ENCODE measurements around the gene HOXD3. TPM values are rescaled to one million over a fixed set of nuclear protein-coding genes. Genes with fewer than 3 reads are reported as not detected.

HOXD3 gene
- total and polyA plus RNA-seq, 9 of the 15 experiments (the other 6 are each of a cell fraction or from before 2014, with no cell fraction given): not detected

DNA sequence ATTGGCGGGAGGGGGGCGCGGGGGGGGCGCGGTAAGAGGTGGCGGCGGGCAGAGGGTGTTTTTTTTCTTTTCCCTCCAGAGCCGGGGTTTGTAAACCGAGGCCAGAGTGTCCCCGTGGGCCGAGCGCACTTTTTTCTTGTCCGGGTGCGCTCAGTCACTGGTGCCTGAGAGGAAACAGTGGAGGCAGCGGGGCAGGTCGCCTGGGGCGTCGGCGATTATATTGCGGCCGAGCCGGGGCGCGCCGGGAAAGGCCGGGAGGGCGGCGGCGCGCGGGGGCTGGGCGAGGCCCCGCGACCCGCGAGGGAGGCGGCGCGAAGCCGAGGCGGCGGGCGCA, 27.3 kb upstream of the HOXD3 start:
- Histone ChIP-seq H3K4me1 (replicated peaks in 1 of 2; ENCODE audit: control insufficient read depth in 2 of 2, insufficient read depth in 2 of 2, low read length in 2 of 2) (peaks cover 0 to 21% of the 10 kb centered on the region in 2 experiments; a peak in 2 of 5 replicates), H4K20me1 (replicated peaks; ENCODE audit: control insufficient read depth, insufficient read depth, low read length) (0 out of 2 replicates have a peak, but pooled peaks cover 5% of the 10 kb centered on the region), H3K27ac (ENCODE audit: extremely low read depth, low read depth, low read length) (no peak overlapping the region), H3K4me2 (ENCODE audit: insufficient read depth, low read length) (peak overlapping the region; percentile 29; the same call in 1 of the 2 replicates), H3K4me3 (peak overlapping the region; percentile 27), H2AFZ (ENCODE audit: low read depth, low read length) (no peak overlapping the region), H3K36me3 (ENCODE audit: control insufficient read depth, insufficient read depth, low read length) (no peaks in the 10 kb centered on the region), H3K9ac (ENCODE audit: insufficient read depth in 1 of 2, low read depth in 2 of 2, low read length in 2 of 2) (peak overlapping the region in 1 of 2 experiments; percentile 62; a peak in 2 of 4 replicates), H3K79me2 (ENCODE audit: control insufficient read depth, insufficient read depth, low read length) (no peaks in the 10 kb centered on the region), H3K27me3 (ENCODE audit: control insufficient read depth in 2 of 2, insufficient read depth in 2 of 2, low read length in 2 of 2) (peaks cover 50 to 65% of the 10 kb centered on the region in 2 experiments), H3K9me1 (ENCODE audit: control insufficient read depth, insufficient read depth, low read length) (no peaks in the 10 kb centered on the region), H3K9me3 (replicated peaks; ENCODE audit: control insufficient read depth, insufficient read depth, low read depth, low read length) (no peaks in the 10 kb centered on the region)
- FAIRE-seq (no peak), ATAC-seq (no peak), DNase-seq (ENCODE audit: extremely low read depth in 1 of 4, low spot score in 3 of 4) (peak in 1 of 4 experiments; percentile 17)
- no peak for TF ChIP-seq ZNF133 (CRISPR knock-in tag; IDR thresholded peaks at IDR 0.05)
- TF ChIP-seq, protein P1, sequence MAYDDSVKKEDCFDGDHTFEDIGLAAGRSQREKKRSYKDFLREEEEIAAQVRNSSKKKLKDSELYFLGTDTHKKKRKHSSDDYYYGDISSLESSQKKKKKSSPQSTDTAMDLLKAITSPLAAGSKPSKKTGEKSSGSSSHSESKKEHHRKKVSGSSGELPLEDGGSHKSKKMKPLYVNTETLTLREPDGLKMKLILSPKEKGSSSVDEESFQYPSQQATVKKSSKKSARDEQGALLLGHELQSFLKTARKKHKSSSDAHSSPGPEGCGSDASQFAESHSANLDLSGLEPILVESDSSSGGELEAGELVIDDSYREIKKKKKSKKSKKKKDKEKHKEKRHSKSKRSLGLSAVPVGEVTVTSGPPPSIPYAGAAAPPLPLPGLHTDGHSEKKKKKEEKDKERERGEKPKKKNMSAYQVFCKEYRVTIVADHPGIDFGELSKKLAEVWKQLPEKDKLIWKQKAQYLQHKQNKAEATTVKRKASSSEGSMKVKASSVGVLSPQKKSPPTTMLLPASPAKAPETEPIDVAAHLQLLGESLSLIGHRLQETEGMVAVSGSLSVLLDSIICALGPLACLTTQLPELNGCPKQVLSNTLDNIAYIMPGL (CRISPR knock-in tag; IDR thresholded peaks at IDR 0.05): no peak
- no peak for TF ChIP-seq ARID1B (IDR thresholded peaks at IDR 0.05)
- no peak for TF ChIP-seq BRD9 (IDR thresholded peaks at IDR 0.05; ENCODE audit: low read depth, partially characterized antibody)
- TF ChIP-seq, protein P2, sequence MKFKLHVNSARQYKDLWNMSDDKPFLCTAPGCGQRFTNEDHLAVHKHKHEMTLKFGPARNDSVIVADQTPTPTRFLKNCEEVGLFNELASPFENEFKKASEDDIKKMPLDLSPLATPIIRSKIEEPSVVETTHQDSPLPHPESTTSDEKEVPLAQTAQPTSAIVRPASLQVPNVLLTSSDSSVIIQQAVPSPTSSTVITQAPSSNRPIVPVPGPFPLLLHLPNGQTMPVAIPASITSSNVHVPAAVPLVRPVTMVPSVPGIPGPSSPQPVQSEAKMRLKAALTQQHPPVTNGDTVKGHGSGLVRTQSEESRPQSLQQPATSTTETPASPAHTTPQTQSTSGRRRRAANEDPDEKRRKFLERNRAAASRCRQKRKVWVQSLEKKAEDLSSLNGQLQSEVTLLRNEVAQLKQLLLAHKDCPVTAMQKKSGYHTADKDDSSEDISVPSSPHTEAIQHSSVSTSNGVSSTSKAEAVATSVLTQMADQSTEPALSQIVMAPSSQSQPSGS (CRISPR knock-in tag; IDR thresholded peaks at IDR 0.05): no peak
- TF ChIP-seq, protein P3, sequence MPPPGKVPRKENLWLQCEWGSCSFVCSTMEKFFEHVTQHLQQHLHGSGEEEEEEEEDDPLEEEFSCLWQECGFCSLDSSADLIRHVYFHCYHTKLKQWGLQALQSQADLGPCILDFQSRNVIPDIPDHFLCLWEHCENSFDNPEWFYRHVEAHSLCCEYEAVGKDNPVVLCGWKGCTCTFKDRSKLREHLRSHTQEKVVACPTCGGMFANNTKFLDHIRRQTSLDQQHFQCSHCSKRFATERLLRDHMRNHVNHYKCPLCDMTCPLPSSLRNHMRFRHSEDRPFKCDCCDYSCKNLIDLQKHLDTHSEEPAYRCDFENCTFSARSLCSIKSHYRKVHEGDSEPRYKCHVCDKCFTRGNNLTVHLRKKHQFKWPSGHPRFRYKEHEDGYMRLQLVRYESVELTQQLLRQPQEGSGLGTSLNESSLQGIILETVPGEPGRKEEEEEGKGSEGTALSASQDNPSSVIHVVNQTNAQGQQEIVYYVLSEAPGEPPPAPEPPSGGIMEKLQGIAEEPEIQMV (tag; conservative IDR thresholded peaks at IDR 0.05; ENCODE audit: low read depth): no peak
- TF ChIP-seq, protein P4, sequence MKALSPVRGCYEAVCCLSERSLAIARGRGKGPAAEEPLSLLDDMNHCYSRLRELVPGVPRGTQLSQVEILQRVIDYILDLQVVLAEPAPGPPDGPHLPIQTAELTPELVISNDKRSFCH (CRISPR knock-in tag; IDR thresholded peaks at IDR 0.05): no peak
- TF ChIP-seq, protein P4 (tag; IDR thresholded peaks at IDR 0.05): no peak
- TF ChIP-seq PURB (CRISPR knock-in tag; IDR thresholded peaks at IDR 0.05; ENCODE audit: low read depth): no peak
- TF ChIP-seq ZBTB1 (CRISPR knock-in tag; IDR thresholded peaks at IDR 0.05; ENCODE audit: borderline replicate concordance, low read depth): no peak
- TF ChIP-seq, protein P5, sequence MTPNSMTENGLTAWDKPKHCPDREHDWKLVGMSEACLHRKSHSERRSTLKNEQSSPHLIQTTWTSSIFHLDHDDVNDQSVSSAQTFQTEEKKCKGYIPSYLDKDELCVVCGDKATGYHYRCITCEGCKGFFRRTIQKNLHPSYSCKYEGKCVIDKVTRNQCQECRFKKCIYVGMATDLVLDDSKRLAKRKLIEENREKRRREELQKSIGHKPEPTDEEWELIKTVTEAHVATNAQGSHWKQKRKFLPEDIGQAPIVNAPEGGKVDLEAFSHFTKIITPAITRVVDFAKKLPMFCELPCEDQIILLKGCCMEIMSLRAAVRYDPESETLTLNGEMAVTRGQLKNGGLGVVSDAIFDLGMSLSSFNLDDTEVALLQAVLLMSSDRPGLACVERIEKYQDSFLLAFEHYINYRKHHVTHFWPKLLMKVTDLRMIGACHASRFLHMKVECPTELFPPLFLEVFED (CRISPR knock-in tag; conservative IDR thresholded peaks at IDR 0.05): no peak
- TF ChIP-seq C11orf30 (IDR thresholded peaks at IDR 0.05; ENCODE audit: low read depth): no peak
- TF ChIP-seq SAFB (IDR thresholded peaks at IDR 0.05; ENCODE audit: borderline replicate concordance, low read depth, low read length): no peak
- TF ChIP-seq GATAD2A (IDR thresholded peaks at IDR 0.05): no peak
- WGBS (ENCODE audit: insufficient coverage, low coverage, missing lambda C conversion rate): 4% methylated on average over 25 of the region's 43 CpGs
- ChIA-PET POLR2A (interaction anchor here (0.7 kb wide), 1 partner anchor 331 kb away, joined by 3 read pairs; no protein-coding TSS in a partner anchor), CTCF (ENCODE audit: low intra/inter-chr PET ratio) (no interaction called here)
- BruUV-seq (replicated peaks): no TSS peak
- in situ Hi-C loops (cut with MboI): loop anchor here (5.0 to 25.0 kb wide), 4 partner anchors 508 to 1633 kb away; no protein-coding TSS in a partner anchor
- intact Hi-C loops (cut with micrococcal nuclease): loop anchor here (5.0 kb wide), 2 partner anchors 423 to 683 kb away; no protein-coding TSS in a partner anchor

Measured in K562 (cell line).